ENCODE measurements around the gene UTP14C. TPM values are rescaled to one million over a fixed set of nuclear protein-coding genes. Genes with fewer than 3 reads are reported as not detected.

Gene UTP14C
- total RNA-seq, 4 donors from 2014 or later = 18.5 to 25.4 (median 19.8) TPM

- TF ChIP-seq POLR2A (IDR thresholded peaks at IDR 0.05) (no peak), CTCF (IDR thresholded peaks at IDR 0.05) (no peak), EP300 (IDR thresholded peaks at IDR 0.05) (no peak), POLR2AphosphoS5 (IDR thresholded peaks at IDR 0.05) (no peak)
- 75 to 92% methylated on average over 1 of the region's 1 CpG for WGBS, 2 donors (ENCODE audit: low coverage in 1 of 2)
- no peak overlapping the region for H3K4me3 ChIP-seq
- H3K9me3 ChIP-seq = peaks cover 0 to 33% (median 0%) of the 10 kb centered on the region in 3 donors
- ATAC-seq = no peak
- no peaks in the 10 kb centered on the region for H3K4me1 ChIP-seq
- no peak overlapping the region for H3K27ac ChIP-seq
- H3K27me3 ChIP-seq = no peaks in the 10 kb centered on the region
- no peaks in the 10 kb centered on the region for H3K36me3 ChIP-seq
Measured at GRCh38 chr13:52070929-52071523, 46.5 kb downstream of the UTP14C start.

Other genes with a start within 250 kb of the UTP14C start
- gene DHRS12, start 220.5 kb upstream of the UTP14C start, total RNA-seq = 10 to 100 TPM in 3 of 4 donors, 1 to 10 TPM in 1; 9.2 to 23.3 (median 19.2) TPM
- under 1 TPM in 2 of 4 donors, not detected in 2; 0.13 to 0.15 TPM for gene TMEM272, start 179.5 kb upstream of the UTP14C start, total RNA-seq
- gene CCDC70, start 162.7 kb upstream of the UTP14C start, total RNA-seq = not detected
- 1 to 10 TPM; 3.2 to 8.1 (median 6.7) TPM for gene ATP7B, start 13.2 kb upstream of the UTP14C start, total RNA-seq
- 10 to 100 TPM; 15.2 to 21.9 (median 19.6) TPM for gene ALG11, start 12.3 kb upstream of the UTP14C start, total RNA-seq
- under 1 TPM in 3 of 4 donors, not detected in 1; 0.12 to 0.35 (median 0.27) TPM for gene NEK5, start 104.4 kb downstream of the UTP14C start, total RNA-seq
- 10 to 100 TPM in 2 of 4 donors, 1 to 10 TPM in 2; 7.0 to 13.5 (median 10.5) TPM for gene NEK3, start 134.9 kb downstream of the UTP14C start, total RNA-seq

Data from gastroesophageal sphincter (tissue), 4 donors.